ELF-1 (cell line): Measurements from ENCODE around the gene HMGCS1.
A peak's percentile ranks its signal among the peaks of the same experiment; 100 is the strongest.
"Not testable (repeated sequence)": the region's sequence is repeated elsewhere in the genome, so short reads cannot be mapped to it uniquely, and the experiment has no call there.

Experiments used
- DNase-seq: peaks from one replicate; pipeline ENCODE4 v3.0.0-alpha.2; 2016; ENCODE audit warnings: low read depth, low spot score

HMGCS1 gene

DNA sequence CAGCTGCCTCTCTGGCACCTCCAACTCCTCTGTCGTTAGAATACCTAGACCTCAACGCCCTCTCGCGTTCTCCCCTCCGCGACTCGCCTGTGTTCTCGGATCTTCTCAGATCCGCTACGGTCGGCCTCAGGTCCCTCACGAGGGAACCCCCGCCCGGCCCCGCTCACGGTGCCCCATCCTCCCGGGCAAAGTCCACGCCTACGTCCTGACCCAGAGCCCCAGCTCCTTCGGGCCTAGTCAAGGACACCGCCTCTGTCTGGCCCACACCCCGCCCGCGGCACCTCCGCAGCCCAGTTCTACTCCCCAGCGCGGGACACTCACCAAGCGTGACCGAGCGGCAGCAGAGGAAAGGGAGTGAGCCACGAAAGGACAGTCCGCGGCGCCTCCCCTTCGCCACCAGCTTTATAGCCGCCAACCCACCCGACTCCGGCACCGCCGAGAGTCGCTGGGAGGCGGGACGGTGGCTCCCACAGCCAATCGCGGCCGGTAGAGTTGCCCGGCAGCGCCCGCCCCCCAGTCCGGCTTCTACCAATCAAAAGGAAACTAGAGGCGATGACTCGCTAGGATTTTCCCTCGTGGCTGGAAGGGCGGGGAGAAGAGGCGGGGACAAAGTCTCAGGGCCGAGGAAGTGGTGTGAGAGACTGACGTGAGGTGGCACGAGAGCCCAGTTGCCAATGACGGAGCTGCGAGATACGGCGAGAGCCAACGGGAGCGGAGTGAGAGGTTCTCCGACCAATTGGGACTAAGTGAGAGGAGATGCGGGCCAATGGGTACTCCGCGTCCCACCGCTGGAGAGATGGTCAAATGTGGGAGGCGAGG lies at the start of gene HMGCS1:
Gene HMGCS1 (minus strand): TSS at position 378 of the 819 bp plus-strand sequence. CDS start 14,447 bp downstream, outside the sequence.
- DNase-seq, result peak; percentile 100

DNA sequence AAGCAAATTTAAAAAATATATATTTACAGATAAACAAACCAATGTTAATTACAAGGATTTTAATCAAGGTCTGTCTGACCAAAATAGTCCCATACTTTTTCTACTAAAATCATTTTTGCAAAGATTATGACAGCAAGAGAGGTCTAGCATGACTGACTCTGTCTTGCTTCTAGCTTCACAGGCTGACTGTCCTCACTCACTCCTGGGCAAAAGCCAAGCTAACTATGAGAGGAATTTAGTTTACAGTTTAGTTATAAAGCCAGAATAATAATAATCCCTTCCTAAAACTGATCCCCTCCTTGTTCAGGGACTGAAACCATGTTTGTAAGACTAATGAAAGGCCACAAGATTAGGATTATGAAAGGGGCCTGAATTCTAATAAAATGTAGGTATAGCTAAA lies 45.5 kb upstream of the HMGCS1 start:
- no peak for DNase-seq

DNA sequence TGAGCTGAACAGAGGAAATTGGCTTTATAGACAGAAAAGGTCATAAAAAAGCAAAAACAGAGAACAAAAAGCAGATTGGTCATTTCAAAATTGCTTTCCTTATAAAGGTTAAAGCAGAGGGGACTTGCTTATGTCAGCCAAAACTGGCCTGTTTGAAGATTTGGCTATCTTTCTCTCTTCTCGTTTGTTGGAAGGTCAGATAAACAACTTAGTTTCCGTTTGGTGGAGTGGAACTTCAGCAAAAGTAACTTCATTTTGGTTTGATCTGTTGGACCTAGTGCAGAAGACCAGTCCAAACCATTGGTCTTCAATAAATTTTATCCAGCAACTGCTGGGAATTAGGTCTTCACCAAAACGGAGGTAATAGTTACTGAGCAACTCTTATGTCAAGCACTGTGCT lies 45.1 kb upstream of the HMGCS1 start:
- DNase-seq, result no peak

DNA sequence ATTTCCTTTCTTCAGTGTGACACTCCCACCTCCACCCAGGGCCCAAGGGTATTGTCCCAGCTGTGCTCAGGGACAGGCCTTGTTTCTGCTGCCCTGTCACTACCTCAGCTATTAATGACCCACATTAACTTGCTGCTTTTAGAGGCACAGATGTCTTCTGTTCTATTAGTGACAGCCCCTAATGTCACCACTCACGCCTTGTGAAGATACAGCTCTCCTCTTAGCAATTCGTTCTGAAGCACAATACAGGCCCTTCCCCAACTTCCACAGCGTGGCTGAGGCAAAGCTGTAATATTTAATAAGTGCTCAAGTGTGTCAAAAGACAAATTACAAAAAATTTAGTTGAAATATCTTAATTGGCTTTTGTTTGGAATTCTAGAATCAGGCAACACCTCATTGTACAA lies 44.7 kb upstream of the HMGCS1 start:
- no peak for DNase-seq

DNA sequence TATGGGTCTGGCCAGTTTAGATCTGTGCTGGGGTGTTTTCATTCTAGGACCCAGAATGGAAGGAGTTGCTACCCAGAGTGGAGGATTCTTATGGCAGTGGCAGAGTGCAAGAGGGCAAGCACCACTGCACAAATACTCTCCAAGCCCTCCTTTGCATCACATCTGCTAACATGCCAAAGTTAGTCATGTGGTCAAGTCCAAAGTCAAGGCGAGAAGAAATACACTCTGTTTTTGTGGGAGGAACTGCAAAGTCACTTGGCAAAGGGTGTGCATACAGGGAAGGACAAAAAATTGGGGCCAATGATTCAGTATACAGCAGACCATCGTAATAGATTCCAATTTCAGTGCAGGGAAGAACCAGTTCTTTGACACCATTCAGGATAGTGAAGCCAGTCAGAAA lies 43.9 kb upstream of the HMGCS1 start:
- no peak for DNase-seq

DNA sequence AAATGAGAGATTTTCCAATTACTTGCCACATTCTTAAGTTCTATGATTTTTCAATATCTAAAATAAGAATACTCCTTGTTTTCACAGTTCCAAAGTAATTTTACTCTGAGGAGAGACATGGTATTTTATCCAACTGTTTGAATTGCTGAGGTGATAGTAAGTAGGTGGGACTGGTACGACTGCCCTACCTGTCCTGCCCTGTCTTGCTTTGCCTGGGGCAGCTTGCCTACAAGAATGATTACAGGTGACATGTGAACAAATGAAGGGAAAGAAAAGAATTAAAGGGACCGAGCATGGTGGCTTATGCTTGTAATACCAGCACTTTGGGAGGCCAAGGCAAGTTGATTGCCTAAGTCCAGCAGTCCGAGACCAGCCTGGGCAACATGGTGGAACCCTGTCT lies 41.6 kb upstream of the HMGCS1 start:
- no peak for DNase-seq

DNA sequence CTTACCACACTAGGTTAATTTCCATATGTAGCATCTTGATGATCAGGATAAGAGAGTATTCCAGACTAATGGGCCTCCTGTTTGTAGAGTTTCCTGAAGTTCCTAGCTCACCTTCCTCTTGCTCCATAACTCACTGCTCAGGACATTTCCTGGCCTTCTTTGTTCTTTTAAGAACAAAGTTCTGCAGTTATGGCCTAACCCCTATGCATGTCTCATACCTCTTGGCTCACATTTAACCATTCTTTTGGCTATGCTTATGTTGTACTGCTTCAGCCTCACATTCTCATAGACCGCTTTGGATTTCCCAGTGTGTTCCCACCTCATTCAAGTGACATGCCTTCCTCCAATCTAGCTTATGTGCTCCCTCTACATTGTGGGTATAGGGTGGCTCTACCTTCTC lies 40.5 kb upstream of the HMGCS1 start:
- DNase-seq, result no peak

DNA sequence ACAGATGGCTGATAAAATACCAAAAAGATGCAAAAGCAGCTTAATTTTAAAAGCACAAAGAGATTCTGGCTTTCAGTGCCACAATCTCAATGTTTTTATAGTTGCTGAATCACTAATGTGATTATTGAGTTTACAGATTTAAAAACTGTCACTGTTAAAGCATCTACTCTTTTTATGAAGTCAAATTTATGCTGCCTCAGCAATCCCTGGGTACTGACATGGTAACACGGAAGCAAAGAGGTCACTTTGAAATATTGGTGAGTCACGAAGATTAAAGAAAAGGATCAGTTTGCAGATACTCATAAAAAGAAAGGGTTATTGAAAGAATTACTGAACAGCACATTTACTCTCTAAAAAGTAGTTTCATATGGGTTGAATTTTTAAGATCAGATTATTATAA lies 39.7 kb upstream of the HMGCS1 start:
- DNase-seq, result no peak

DNA sequence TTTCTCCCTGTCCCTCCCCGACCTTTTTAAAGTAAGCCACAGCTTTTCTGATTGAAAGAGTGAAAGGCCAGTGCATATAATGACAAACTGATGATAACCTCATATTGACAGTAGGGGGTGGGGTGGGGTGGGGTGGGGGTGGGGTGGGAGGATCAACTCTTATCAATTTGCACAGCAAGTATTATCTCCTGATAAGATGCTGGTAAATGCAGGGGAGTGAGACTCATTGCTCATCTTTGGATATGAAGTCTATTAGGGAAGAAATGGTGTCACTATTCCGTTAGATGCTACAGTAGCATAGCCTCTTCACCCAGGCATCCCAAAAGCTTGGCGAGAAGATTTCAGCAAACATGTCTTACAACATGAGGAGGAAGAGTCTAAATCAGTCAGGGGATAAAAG lies 38.9 kb upstream of the HMGCS1 start:
- DNase-seq, result no peak

DNA sequence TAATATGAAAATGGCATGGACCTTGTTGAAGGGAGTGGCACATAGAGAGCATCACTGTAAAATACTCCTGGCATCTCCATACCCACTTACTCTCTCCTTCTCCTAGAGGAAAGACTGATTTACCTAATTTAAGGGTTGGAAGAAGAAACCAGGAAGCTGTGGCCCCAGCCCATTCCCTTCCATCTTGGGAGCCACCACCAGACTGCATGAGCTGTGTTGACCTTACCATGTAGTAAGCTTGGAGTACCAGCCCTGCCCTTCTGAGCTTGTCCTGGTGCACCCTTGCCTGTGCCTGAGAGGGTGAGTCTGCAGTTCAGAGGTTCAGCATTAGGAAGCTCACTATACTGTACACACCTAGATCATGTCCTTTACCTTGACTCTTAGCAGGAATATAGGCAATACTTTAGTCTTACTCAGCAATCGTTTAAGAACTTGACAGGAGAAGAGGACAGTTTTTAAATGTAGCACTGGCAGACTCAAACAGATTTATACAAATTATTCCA lies 35.7 kb upstream of the HMGCS1 start:
- no peak for DNase-seq

DNA sequence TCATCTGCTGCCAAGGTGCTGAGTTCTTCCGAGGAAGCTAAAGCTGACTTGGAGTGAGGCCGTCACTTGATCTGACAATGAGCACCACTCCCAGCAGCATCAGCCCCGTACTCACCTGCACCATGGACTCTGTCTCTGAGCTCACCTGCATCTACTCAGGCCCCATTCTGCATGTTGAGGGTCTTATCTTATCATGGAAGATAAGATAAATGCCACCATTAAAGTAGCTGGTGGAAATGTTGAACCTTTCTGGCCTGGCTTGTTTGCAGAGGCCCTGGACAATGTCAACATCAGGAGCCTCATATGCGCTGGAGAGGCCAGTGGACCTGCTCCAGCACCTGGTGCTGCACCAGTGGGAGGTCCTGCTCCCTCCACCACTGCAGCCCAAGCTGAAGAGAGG lies 35.0 kb upstream of the HMGCS1 start:
- DNase-seq, result no peak

DNA sequence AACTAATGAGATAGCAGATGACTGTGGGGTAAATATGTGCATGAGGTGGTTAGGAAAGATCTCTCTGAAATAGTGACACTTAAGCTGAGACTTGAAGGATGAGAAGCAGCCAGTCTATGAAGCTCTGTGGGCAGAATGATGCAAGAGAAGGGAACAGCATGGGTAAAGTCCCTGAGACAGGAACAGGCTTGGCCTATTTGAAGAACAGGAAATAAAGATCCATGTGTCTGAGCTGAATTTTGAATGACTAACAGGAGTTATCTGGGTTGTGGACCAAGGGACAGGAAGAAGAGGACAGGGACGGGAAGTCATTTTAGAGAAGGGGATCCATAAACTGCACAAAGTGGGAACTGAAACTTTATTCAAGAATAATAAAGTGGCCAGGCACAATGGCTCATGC lies 25.6 kb upstream of the HMGCS1 start:
- no peak for DNase-seq

DNA sequence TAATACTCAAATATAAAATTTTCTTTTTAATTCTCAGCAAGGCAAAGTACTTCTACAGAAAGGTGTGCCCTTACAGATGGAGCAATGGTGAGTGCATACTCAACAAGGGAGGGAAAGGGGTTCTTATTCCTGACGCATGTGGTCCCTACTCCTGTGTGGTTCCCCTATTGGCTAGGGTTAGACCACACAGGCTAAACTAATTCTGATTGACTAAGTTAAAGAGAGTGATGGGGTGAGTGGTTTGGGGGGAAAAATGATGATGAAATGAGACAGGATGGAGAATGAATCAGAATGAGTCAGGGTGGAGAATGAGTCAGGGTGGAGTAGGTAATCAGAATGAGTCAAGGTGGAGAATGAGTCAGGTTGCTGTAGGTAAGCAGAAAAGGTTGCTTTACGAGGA lies 22.9 kb upstream of the HMGCS1 start:
- no peak for DNase-seq

DNA sequence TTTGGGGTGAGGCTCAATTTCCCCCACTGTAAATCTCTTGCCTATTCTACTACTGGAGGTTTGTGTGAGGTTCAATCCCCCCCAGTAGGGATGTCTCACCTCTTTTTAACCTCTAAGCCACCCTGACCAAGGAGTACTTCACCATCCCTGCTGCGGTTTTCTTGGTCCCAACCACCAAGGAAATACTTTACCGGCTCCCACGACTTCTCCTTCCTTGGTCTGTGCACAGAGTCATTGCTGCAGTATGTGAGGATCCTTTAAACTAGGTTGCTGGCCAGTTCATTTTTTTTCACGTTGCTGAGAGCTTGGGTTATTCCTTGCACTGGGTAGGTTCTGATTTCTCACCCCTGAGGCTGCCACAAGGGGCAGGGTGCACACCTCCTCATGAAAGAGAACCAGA lies 22.5 kb upstream of the HMGCS1 start:
- DNase-seq, result no peak

DNA sequence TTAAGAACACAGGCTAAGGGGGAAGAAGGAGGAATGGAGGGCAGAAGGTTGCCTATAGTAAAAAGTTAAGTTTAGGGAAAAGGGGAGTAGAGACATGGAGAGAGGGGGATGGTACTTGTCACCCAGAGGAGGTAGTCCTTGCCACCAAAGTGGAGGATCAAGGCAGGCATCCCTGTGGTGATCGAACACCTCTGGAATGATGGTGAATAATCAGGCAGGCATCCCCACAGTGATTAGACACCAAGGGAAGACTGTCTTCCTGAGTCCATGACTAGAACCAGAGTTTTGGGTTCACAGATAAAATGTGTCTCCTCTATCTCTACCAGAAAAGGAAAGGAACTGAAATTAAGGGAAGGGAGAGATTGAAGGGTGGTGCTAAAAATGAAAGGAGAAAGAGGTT lies 19.2 kb upstream of the HMGCS1 start:
- DNase-seq, result no peak

DNA sequence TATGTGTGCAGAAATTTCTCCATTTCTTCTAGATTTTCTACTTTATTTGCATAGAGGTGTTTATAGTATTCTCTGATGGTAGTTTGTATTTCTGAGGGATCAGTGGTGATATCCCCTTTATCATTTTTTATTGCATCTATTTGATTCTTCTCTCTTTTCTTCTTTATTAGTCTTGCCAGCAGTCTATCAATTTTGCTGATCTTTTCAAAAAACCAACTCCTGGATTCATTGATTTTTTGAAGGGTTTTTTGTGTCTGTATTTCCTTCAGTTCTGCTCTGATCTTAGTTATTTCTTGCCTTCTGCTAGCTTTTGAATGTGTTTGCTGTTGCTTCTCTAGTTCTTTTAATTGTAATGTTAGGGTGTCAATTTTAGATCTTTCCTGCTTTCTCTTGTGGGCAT lies 12.4 kb upstream of the HMGCS1 start:
- DNase-seq, result not testable (repeated sequence)

DNA sequence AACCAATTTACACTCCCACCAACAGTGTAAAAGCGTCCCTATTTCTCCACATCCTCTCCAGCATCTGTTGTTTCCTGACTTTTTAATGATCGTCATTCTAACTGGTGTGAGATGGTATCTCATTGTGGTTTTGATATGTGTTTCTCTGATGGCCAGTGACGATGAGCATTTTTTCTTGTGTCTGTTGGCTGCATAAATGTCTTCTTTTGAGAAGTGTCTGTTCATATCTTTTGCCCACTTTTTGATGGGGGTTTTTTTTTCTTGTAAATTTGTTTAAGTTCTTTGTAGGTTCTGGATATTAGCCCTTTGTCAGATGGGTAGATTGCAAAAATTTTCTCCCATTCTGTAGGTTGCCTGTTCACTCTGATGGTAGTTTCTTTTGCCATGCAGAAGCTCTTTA lies 10.3 kb upstream of the HMGCS1 start:
- DNase-seq, result not testable (repeated sequence)

DNA sequence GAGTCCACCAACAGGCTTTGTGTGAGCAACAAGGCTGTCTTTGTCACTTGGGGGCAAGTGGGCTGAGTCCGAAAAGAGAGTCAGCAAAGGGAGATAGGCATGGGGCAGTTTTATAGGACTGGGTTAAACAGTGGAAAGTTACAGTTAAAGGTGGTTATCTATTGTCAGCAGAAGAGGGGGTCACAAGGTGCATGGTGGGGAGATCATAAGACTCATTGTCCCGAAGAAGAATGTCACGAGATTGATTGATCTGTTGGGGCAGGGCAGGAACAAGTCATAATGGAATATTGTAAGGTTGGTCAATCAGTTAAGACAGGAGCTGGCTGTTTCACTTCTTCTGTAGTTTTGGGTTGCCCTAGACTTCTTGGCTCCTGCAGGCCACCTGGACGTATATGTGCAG lies 7.6 kb upstream of the HMGCS1 start:
- no peak for DNase-seq

DNA sequence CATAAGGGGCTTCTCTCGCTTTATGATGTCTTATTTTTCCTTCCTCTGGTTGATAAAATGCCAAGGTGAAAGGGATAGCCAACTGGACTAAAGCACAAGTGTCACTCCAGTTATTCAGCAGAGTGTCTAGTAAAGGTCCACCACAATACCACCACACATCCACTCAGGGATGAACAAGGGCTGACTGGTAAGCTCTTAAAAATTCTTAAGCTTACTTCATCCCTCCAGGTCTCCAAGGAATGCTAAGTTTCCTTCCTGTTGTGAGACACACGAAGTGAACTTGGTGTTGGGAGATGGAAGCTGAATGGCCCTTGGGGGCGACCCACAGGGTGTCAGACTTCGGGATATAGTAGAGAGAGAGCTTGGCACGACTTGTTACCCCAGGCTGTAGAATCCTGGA lies 3.2 kb upstream of the HMGCS1 start:
- no peak for DNase-seq

DNA sequence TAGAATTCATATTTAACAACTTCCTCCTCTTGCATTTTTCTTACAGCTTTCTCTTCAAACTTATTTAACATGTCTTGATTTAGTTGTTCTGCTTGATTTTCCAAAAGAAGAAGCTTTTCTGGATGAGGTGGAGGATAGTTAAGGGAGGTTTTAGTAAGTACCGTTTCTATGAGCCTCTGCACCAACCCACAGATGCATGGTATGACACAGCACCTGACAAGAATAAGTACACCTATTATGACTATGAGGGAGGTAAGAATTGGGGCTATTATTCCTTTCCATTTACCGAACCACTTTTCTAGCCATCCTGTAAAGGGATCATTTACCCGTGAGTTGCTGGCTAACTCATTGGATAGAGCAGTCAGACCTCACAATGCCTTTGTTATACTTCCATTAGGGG lies 2.5 kb upstream of the HMGCS1 start:
- no peak for DNase-seq

DNA sequence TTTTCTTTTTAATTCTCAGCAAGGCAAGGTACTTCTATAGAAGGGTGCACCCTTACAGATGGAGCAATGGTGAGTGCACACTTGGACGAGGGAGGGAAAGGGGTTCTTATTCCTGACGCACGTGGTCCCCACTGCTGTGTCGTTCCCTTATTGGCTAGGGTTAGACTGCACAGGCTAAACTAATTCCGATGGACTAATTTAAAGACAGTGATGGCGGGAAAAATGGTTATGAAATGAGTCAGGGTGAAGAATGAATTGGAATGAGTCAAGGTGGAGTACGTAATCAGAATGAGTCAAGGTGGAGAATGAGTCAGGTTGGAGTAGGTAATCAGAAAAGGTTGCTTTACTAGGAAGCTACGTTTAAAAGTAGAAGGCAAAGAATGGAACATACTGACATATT lies 2.1 kb upstream of the HMGCS1 start:
- DNase-seq, result no peak

DNA sequence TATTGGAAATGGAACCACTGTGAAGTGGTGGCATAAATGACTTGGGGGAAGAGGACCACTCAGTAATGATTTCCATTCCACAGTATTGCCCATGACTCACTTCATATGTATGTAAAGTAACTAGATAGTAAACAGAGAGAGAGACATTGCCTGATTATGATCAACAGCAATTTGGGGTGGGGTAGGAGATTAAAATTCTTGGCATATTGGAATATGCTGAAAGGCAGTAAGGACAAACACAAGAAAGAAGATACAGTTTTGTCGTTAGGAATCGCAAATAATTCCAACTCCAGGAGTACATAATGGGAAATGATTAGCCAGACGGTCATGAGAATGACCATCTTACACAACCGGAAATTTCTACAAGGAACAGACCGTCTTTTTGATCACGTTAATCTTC lies 1.5 kb upstream of the HMGCS1 start:
- DNase-seq, result no peak

DNA sequence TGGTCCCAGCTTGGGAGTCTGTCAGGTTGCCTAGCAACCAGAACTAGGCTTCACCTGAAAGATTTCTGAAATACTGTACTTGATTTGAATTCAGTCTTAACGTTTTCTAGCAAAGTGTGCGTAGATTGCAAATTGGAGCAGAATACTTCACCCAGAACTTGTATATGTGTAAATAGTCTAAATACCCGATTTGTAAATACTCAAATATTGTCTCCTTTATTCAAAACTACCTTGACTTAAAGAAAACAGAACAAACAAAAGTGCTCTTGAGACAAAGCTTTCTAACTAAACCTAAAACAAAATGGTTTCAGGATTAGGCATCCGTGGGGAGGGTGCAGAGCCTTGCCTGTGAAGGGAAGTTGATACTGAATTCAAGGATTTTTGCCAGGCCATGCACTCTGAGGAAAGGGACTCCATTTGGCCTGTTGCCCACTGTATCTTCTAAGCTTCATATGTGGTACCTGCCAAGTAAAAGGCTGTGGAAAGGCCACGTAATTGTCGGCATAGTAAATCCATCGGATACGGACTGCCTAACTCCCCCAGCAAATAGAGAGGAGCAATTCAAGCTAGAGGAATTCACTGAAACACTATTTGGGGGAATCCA lies 744 bp upstream of the HMGCS1 start:
- DNase-seq, result no peak

DNA sequence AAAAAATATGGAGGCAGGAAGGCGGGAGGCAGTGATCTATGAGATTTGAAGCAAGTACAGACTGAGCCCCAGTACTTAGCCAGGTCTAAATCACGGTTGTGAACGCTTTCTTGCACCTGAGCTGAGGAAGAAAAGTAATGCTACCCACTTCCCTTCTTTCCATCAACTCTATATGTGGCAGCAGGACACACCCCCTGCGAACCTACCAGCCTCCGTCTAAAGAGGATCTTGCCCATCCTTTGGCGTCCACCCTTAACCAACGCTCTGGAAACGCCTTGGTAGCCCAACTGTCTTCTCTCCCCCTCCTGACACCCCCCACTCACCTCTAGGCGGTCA lies 545 bp downstream of the HMGCS1 start:
- DNase-seq, result no peak
